PFSK-1 (cell line): ENCODE results near the gene CATSPERB. TPM values are rescaled to one million over a fixed set of nuclear protein-coding genes. Genes with fewer than 3 reads are reported as not detected.

ENCODE experiments used
- FOXP2 ChIP-seq: optimal IDR thresholded peaks from 2 replicates; pipeline ENCODE3; 2011; ENCODE audit warnings: borderline replicate concordance, control low read depth, inconsistent platforms; ENCODE audit not compliant: insufficient read depth; ENCODE audit errors: extremely low read length, extremely low read depth
- POLR2AphosphoS5 ChIP-seq: IDR thresholded peaks from 2 replicates; pipeline ENCODE4 v1.6.1; 2012; ENCODE audit warnings: low read depth, mild to moderate bottlenecking, control low read depth, low read length, moderate library complexity
- SIN3A ChIP-seq: IDR thresholded peaks from 2 replicates; pipeline ENCODE4 v1.6.1; 2012; ENCODE audit warnings: mild to moderate bottlenecking, low read length, moderate library complexity, borderline replicate concordance; ENCODE audit not compliant: insufficient read depth
- TAF1 ChIP-seq: IDR thresholded peaks from 2 replicates; pipeline ENCODE4 v1.6.1; 2012; ENCODE audit warnings: low read length, control low read depth, borderline replicate concordance; ENCODE audit not compliant: insufficient read depth
- polyA plus RNA-seq: library from polyadenylated mRNA; unstranded; fragments of >200 nt; gene quantifications from one replicate; pipeline ENCODE4 v1.2.1, GENCODE V29; 2012; ENCODE audit warnings: low read depth, missing spikeins; ENCODE audit not compliant: insufficient read length
- TF ChIP-seq, protein P1 (sequence below), 2 experiments: IDR thresholded peaks; 2 replicates each; pipeline versions ENCODE4 v1.6.1 to v1.8.0; 2011 to 2012; ENCODE audit warnings: low read depth in 2 of 2, low read length in 2 of 2, control low read depth in 1 of 2, inconsistent platforms in 1 of 2, mild to moderate bottlenecking in 1 of 2, moderate library complexity in 1 of 2; ENCODE audit not compliant: insufficient read depth in 1 of 2

Gene CATSPERB, protein sequence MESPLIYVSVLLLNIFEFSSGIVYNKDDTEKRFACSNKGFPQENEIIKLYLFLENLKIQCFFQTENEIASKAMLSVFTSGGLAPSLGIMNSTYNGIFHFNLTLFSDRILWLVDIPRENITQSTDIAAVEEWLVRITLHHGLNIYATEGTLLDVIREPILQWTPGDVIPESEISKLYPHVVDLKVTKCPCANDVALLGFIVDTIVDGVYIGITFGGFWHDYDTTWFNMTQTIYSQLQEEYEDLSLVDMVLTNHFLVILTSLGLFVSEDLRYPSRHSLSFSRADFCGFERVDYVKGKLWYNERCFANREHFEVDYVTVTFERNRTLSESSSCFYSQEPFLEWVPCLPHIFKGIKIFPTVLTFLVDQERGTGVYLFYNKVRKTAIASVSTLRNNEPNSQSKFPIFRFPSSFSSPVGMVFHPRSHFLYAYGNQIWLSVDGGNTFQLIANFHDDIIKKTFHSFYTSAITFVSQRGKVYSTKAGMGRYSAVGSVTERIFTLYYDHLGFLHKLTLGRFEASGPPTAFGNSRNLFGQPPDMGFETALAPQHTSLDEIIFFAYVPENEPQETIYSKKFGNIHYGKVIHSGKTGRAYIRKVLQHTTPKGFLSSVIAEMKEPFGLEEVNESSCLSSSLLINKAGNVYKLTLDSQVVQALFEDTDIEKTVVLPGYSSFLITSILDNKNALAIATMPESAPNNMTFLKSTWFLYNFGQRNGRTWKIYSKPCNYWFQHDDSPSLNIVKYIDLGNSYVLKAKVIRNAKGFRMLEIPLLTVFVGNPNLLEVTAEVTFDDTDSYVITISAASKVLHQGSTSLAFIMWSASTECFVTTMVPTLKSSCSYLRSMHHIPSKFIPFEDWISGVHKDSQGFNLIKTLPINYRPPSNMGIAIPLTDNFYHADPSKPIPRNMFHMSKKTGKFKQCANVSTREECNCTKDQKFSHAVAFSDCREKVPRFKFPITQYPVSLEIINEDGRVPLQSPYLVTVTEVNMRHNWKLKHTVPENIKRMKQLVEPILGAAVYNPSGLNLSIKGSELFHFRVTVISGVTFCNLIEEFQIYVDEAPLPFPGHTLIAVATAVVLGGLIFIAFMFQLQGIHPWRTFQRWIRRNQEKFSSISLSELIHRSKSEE
- not detected for polyA plus RNA-seq

DNA sequence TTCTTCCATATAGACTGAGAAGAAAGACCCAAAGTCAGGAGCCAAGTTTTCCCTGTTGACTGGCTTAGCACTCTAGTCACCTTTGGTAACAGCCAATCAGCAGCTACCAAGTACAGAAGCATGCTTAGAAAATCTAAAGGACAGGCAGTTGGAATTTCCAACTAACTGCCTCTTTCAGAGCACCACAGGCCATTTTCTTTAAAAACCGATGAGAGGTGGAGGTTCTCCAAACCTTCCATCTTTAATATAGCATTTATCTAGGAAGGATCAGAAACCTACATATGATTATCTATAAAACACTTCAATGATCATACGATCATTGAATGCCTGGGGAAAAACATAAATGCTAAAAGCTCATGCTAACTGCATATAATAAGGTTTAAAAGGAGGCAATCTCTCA lies at the start of gene CATSPERB:
Gene CATSPERB, minus strand, starts transcription at position 101 of the 400 bp plus-strand sequence. CDS start 2,607 bp downstream, outside the sequence.
- TF ChIP-seq, protein P1, sequence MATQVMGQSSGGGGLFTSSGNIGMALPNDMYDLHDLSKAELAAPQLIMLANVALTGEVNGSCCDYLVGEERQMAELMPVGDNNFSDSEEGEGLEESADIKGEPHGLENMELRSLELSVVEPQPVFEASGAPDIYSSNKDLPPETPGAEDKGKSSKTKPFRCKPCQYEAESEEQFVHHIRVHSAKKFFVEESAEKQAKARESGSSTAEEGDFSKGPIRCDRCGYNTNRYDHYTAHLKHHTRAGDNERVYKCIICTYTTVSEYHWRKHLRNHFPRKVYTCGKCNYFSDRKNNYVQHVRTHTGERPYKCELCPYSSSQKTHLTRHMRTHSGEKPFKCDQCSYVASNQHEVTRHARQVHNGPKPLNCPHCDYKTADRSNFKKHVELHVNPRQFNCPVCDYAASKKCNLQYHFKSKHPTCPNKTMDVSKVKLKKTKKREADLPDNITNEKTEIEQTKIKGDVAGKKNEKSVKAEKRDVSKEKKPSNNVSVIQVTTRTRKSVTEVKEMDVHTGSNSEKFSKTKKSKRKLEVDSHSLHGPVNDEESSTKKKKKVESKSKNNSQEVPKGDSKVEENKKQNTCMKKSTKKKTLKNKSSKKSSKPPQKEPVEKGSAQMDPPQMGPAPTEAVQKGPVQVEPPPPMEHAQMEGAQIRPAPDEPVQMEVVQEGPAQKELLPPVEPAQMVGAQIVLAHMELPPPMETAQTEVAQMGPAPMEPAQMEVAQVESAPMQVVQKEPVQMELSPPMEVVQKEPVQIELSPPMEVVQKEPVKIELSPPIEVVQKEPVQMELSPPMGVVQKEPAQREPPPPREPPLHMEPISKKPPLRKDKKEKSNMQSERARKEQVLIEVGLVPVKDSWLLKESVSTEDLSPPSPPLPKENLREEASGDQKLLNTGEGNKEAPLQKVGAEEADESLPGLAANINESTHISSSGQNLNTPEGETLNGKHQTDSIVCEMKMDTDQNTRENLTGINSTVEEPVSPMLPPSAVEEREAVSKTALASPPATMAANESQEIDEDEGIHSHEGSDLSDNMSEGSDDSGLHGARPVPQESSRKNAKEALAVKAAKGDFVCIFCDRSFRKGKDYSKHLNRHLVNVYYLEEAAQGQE (IDR thresholded peaks at IDR 0.05; ENCODE audit: insufficient read depth in 1 of 2, low read depth in 2 of 2, low read length in 2 of 2) = no peak
- no peak for TF ChIP-seq POLR2AphosphoS5
- no peak for TF ChIP-seq TAF1
- no peak for TF ChIP-seq FOXP2
- no peak for TF ChIP-seq SIN3A

DNA sequence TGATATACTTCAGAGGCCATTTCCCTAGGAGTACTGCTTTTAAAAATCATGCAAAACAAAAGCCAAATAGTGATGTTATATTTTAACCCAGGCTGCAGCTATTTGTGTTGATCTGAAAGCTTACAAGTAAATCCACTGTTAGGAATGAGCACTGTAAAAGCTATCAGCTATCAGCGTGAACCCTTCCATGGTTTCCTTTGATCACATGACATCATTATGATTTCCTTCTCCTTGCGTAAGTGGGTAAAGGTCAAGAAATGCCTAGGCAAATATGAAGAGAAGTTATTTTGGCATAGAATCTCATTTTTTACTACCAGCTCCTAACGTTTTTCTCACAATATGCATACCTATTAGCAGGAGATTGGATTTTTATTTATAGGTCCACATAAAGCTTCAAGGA lies 48.6 kb upstream of the CATSPERB start:
- TF ChIP-seq SIN3A = no peak
- TF ChIP-seq TAF1 = no peak
- TF ChIP-seq FOXP2 = no peak
- TF ChIP-seq POLR2AphosphoS5 = no peak
- TF ChIP-seq, protein P1 (IDR thresholded peaks at IDR 0.05; ENCODE audit: insufficient read depth in 1 of 2, low read depth in 2 of 2, low read length in 2 of 2) = no peak

DNA sequence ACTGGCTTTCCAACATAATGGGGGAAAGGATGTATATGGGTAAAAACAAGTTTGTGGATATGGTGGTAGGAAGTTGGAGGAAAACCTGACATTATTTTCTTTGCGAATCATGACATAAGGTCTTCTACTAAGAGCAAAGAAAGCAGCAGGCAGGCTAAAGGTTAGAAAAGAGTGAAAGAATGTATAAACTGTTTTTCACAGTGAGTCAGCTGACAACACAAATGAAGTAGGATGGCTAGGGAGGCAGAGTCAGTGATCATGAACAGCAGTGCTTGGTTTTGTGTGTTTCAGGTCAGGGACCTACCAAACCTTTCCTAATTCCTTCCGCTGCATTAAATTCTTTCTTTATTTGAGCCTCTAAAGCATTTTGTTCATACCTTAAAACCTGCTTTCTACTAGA lies 46.3 kb upstream of the CATSPERB start:
- TF ChIP-seq FOXP2 = no peak
- no peak for TF ChIP-seq POLR2AphosphoS5
- TF ChIP-seq, protein P1 (IDR thresholded peaks at IDR 0.05; ENCODE audit: insufficient read depth in 1 of 2, low read depth in 2 of 2, low read length in 2 of 2) = no peak
- no peak for TF ChIP-seq SIN3A
- no peak for TF ChIP-seq TAF1

DNA sequence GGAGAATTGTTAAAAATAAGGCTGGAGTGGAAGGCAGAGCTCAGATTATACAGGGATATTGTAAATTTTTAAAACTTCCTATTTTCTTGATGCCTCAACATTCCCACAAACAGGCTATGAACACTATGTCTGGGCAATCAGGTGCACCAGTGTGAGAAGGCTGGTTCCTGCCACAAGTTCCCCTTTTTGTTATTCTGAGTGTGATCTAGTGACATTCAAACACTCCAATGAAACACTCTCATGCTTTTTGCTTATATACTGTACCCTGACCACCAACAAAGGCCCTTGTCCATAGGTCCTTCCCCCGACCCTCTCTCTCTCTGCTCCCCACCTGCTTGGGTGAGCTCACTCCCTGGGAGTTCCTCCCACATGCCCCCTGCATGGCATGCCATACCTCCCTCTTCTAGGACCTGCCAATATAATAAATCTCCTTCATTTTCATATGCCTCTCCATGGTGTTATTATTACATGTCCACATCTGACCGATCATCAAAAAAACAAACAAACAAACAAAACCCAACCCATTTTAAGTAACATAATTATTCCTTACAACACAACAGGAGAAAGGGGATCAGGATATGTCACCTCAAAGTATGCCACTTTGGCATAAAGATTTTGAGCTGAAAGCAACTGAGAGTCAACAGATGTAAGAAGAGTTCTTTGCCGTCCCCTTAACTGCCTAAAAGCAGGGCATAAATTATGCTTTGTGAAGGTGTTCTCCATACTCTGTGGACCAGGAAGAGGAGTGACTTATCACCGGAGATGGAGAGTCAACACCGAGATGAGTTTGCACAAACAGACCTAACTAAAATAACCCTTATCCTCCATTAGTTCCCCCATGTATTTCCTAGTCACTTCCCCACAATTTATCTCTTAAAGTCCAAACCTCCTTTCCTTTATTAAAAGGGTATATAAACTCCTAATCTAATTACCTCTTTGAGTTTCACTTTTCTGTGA lies 42.5 kb upstream of the CATSPERB start:
- TF ChIP-seq FOXP2 (no peak), SIN3A (no peak), POLR2AphosphoS5 (no peak), TAF1 (no peak)
- TF ChIP-seq, protein P1 (IDR thresholded peaks at IDR 0.05; ENCODE audit: insufficient read depth in 1 of 2, low read depth in 2 of 2, low read length in 2 of 2) = no peak
